Measurements from ENCODE around the gene MARCHF3. TPM values are rescaled to one million over a fixed set of nuclear protein-coding genes. Genes with fewer than 3 reads are reported as not detected.
A peak's percentile ranks its signal among the peaks of the same experiment; 100 is the strongest.

The MARCHF3 gene
- total and polyA plus RNA-seq, 7 donors = 4.4 to 31.8 (median 14.6) TPM

DNA sequence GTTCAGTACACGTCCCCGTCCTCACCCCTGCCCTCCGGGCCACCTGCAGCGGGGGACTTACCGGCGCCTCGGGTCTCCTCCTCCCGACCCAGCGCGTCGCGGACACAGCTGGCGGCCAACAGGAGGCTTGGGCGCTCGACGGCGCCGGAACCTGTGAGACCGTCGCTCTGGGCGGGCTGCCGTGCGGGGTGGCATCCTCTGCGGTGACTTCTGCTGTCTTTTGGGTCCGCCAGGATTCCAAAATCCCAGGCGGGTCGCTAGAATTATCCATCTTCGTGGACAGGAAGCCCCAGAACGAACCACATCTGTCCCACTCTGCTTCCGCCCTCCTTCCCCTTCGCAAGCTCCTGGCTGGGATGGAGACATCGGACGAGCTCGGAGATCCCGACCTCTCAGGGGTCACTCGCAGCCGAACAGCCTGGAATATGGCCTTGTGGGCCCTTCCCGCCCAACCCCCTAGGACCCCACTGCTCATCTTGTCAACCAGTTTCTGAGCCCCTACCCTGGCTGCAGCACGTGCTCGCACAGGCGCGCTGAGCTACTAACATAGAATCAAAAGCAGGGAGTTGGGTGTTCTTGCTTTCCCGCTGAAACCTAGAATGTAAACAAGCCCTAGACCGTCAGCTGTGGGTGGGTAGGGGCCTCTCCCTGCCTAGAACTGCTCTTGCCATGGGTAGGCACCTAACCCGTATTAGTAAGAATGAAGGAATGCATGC, 947 bp upstream of the MARCHF3 start:
- DNase-seq = no peak
- H3K36me3 ChIP-seq = no peaks in the 10 kb centered on the region
- intact Hi-C loops (cut with DNase I) = loop anchor here (5.0 kb wide), 2 partner anchors 174 to 254 kb away; partner anchors contain the start of gene LMNB1
- H3K4me1 ChIP-seq = peaks cover 0 to 26% (median 8%) of the 10 kb centered on the region in 4 donors
- peak overlapping the region; percentile 58 to 76 (median 64) for H3K4me3 ChIP-seq
- TF ChIP-seq EP300 (IDR thresholded peaks at IDR 0.05) (no peak), POLR2A (IDR thresholded peaks at IDR 0.05) (no peak), POLR2AphosphoS5 (IDR thresholded peaks at IDR 0.05) (no peak)
- TF ChIP-seq, protein P1, sequence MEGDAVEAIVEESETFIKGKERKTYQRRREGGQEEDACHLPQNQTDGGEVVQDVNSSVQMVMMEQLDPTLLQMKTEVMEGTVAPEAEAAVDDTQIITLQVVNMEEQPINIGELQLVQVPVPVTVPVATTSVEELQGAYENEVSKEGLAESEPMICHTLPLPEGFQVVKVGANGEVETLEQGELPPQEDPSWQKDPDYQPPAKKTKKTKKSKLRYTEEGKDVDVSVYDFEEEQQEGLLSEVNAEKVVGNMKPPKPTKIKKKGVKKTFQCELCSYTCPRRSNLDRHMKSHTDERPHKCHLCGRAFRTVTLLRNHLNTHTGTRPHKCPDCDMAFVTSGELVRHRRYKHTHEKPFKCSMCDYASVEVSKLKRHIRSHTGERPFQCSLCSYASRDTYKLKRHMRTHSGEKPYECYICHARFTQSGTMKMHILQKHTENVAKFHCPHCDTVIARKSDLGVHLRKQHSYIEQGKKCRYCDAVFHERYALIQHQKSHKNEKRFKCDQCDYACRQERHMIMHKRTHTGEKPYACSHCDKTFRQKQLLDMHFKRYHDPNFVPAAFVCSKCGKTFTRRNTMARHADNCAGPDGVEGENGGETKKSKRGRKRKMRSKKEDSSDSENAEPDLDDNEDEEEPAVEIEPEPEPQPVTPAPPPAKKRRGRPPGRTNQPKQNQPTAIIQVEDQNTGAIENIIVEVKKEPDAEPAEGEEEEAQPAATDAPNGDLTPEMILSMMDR (IDR thresholded peaks at IDR 0.05) = no peak
- H3K27ac ChIP-seq = peak overlapping the region; percentile 82 to 90 (median 86)
- peaks cover 0 to 8% (median 0%) of the 10 kb centered on the region in 3 donors for H3K27me3 ChIP-seq
- no peaks in the 10 kb centered on the region for H3K9me3 ChIP-seq
- 20 to 23% methylated on average over 45 of the region's 45 CpGs for WGBS, 2 donors

DNA sequence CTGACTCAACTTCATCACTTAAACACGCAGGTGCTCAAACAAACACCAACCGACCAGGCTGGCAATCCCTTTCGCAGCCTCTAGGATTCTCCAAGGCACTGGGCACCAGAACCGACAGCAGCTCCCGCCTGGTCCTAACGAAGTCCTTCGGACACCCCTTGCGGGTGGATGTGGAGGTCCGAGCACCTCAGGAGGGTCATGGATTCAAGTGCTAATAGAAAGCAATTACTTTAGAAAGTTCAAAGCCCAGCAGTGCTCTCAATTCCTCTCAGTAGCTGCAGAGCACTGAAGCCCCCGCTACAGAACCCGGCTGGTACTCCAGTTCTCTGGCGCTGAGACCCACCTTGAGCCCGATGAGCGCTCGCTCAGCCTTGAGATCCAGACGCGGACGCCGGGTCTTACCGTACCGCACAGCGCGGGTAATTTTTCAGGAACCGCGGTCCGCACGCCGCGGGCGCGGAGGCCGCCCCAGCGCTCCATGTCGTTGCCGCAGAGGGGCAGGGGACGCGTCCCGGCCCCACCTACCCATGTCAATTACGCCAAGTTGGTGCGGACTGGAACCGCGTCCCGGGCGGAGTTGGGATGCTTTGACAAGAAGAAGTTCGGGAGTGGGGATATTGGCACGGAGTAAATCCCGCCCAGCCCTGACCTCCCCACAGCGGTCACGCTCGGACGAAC, 638 bp downstream of the MARCHF3 start:
- H3K27me3 ChIP-seq = peaks cover 0 to 8% (median 0%) of the 10 kb centered on the region in 3 donors
- peak overlapping the region; percentile 82 to 90 (median 86) for H3K27ac ChIP-seq
- peak overlapping the region; percentile 58 to 76 (median 64) for H3K4me3 ChIP-seq
- WGBS, 2 donors = 0 to 1% methylated on average over 51 of the region's 51 CpGs
- H3K36me3 ChIP-seq = no peaks in the 10 kb centered on the region
- H3K9me3 ChIP-seq = no peaks in the 10 kb centered on the region
- intact Hi-C loops (cut with DNase I) = loop anchor here (5.0 kb wide), 2 partner anchors 172 to 252 kb away; partner anchors contain the start of gene LMNB1
- DNase-seq = peak; percentile 73
- no peak for TF ChIP-seq POLR2AphosphoS5 (IDR thresholded peaks at IDR 0.05)
- TF ChIP-seq, protein P1 (IDR thresholded peaks at IDR 0.05) = peak in 2 of 4 experiments; percentile 39 to 45
- peaks cover 0 to 26% (median 8%) of the 10 kb centered on the region in 4 donors for H3K4me1 ChIP-seq

DNA sequence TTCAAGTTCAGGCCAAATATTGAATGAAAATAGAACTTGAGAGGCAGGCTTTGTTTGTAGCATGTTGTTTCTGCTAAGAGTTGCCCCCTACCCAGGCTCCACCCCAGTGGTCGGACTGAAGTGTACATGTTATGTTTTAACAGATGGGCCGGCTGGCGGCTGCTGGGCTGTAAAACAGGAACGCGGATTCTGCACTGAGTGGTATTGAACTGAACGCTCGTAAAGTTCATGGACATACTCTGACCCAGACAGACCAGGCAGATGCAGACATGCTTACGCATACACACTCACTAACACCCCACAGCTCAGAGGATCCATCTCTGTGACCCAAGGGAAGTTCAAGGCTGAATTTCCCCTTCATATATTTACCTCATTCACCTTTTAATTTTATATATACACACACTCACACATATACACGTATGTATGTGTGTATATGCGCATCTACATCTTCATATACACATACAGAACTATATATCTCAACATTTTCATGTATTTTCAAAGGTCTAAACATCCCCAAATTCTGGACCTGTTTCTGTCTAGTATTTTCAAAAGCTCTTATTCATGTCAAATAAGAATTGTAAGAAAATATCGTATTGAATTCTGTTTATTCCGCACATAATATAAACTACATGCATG, 1.4 kb downstream of the MARCHF3 start:
- Histone ChIP-seq H3K27ac (no peak overlapping the region), H3K4me3 (peak overlapping the region; percentile 58 to 76 (median 64)), H3K4me1 (peaks cover 0 to 26% (median 8%) of the 10 kb centered on the region in 4 donors), H3K27me3 (peaks cover 0 to 5% (median 0%) of the 10 kb centered on the region in 3 donors), H3K9me3 (no peaks in the 10 kb centered on the region), H3K36me3 (no peaks in the 10 kb centered on the region)
- no peak for DNase-seq
- TF ChIP-seq POLR2A (IDR thresholded peaks at IDR 0.05) (no peak), EP300 (IDR thresholded peaks at IDR 0.05) (no peak), POLR2AphosphoS5 (IDR thresholded peaks at IDR 0.05) (no peak)
- TF ChIP-seq, protein P1 (IDR thresholded peaks at IDR 0.05) = no peak
- 11 to 39% methylated on average over 12 of the region's 12 CpGs for WGBS, 2 donors
- intact Hi-C loops (cut with DNase I) = no loop called here

DNA sequence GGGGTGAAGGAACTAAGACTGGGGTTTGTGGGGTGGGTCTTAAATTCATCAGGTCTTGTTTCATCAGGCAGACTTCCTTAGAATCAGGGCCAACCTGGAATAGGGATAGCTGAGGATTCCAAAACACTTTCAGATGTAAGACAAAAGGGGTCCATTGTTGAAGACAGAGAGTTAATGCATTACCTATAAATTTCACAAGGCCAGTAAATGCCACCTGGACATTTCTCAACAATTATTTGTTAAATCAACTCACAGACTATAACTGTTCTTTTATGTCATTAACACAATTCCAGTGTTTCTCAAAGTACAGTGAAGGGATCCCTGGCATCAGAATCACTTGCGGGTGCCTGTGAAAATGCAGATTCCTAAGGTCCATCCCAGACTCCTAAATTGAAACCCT, 2.8 kb downstream of the MARCHF3 start:
- Histone ChIP-seq H3K27ac (no peak overlapping the region), H3K36me3 (no peaks in the 10 kb centered on the region), H3K9me3 (no peaks in the 10 kb centered on the region), H3K4me1 (peaks cover 0 to 26% (median 8%) of the 10 kb centered on the region in 4 donors), H3K4me3 (no peak overlapping the region), H3K27me3 (peaks cover 0 to 5% (median 0%) of the 10 kb centered on the region in 3 donors)
- 83 to 87% methylated on average over 1 of the region's 1 CpG for WGBS, 2 donors
- intact Hi-C loops (cut with DNase I) = no loop called here
- no peak for DNase-seq
- TF ChIP-seq EP300 (IDR thresholded peaks at IDR 0.05) (no peak), POLR2A (IDR thresholded peaks at IDR 0.05) (no peak), POLR2AphosphoS5 (IDR thresholded peaks at IDR 0.05) (no peak)
- TF ChIP-seq, protein P1 (IDR thresholded peaks at IDR 0.05) = no peak
